Measurements from ENCODE around the gene PKD2L1.
"Not testable (repeated sequence)": the region's sequence is repeated elsewhere in the genome, so short reads cannot be mapped to it uniquely, and the experiment has no call there.

The PKD2L1 gene

DNA sequence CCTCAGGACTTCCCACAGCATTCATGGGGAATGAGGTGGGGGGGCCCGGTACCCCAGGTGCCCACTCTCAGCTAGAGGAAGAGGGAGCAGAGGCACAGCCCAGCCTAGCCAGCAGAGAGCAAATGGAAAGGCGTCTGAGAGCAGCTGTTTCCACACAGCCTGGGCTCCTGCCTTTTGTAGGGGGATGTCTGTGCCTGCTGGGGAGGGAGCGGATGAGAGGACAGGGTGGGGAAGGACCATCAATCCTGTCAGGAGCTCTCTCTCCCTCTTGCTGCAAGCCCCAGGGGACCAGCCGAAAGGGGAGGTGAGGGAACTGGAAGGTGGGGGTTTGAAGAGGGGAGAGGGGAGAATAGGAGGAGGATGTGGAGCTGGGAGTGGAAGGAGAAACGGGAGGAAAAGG lies at the start of gene PKD2L1:
PKD2L1 (minus strand) TSS at position 150 of the 400 bp plus-strand sequence; CDS start at position 25, 125 bp downstream.
- DNase-seq (ENCODE audit: low read depth) = no peak

DNA sequence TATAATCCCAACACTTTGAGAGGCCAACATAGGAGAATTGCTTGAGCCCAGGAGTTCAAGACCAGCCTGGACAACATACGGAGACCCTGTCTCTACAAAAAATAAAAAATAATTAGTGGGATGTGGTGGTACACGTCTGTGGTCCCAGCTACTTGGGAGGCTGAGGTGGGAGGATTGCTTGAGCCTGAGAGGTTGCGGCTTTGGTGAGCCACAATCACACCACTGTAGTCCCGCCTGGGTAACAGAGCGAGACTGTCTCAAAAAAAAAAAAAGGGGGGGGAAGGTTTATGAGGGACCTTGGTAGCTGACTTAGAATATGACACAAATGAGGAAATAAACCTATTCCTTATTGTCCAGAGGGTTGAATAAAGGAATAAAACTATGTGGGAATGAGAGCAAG lies 47.8 kb upstream of the PKD2L1 start:
- DNase-seq (ENCODE audit: low read depth) = no peak

DNA sequence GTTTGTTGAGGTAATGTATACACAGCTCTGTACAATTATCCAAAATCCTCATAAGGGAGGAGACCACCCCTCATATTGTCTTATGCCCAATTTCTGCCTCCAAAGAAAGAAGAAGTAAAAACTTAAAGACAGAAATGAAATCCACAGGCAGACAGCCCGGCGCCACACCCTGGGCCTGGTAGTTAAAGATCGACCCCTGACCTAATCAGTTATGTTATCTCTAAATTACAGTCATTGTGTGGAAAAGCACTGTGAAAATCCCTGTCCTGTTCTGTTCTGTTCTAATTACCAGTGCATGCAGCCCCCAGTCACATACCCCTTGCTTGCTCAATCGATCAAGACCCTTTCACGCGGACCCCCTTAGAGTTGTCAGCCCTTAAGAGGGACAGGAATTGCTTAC lies 46.6 kb upstream of the PKD2L1 start:
- DNase-seq (ENCODE audit: low read depth) = not testable (repeated sequence)

DNA sequence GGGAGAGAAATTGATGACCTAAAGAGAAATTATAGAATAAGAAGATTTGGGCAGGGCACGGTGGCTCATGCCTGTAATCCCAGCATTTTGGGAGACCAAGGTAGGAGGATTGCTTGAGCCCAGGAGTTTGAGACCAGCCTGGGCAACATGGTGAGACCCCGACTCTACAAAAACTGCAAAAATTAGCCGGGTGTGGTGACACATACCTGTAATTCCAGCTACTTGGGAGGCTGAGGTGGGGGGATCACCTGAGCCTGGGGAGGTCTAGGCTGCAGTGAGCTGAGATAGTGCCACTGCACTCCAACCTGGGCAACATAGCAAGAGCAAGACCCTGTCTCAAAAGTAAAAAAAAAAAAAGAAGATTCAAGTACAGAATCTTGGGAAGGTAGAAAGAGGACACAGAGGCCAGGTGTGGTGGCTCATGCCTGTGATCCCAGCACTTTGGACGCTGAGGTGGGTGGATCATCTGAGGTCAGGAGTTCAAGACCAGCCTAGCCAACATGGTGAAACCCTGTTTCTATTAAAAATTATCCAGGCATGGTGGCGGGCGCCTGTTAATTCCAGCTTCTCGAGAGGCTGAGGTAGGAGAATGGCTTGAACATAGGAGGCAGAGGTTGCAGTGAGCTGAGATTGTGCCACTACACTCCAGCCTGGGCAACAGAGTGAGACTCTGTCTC lies 44.8 kb upstream of the PKD2L1 start:
- DNase-seq (ENCODE audit: low read depth) = not testable (repeated sequence)

DNA sequence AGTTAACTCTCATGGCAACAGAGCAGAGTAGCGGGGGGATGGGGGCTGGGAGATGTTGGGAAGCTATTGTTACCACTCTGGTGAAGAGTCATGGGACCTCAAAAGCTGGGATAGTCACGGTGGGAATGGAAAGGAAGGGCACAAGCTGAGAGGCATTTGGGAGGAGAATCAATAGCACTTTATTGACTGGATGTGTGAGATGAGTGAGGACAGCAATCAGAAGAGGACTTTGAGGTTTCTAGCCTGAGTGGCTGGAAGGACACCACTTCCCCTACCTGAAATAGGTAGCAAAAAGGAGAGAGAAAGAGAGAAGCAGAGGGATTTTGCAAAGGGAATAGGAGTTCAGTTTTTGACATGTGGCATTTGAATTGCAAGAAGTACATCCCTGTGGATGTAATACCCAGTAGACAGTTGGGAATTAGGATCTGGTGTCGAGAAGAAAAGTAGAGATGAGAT lies 44.2 kb upstream of the PKD2L1 start:
- no peak for DNase-seq (ENCODE audit: low read depth)

DNA sequence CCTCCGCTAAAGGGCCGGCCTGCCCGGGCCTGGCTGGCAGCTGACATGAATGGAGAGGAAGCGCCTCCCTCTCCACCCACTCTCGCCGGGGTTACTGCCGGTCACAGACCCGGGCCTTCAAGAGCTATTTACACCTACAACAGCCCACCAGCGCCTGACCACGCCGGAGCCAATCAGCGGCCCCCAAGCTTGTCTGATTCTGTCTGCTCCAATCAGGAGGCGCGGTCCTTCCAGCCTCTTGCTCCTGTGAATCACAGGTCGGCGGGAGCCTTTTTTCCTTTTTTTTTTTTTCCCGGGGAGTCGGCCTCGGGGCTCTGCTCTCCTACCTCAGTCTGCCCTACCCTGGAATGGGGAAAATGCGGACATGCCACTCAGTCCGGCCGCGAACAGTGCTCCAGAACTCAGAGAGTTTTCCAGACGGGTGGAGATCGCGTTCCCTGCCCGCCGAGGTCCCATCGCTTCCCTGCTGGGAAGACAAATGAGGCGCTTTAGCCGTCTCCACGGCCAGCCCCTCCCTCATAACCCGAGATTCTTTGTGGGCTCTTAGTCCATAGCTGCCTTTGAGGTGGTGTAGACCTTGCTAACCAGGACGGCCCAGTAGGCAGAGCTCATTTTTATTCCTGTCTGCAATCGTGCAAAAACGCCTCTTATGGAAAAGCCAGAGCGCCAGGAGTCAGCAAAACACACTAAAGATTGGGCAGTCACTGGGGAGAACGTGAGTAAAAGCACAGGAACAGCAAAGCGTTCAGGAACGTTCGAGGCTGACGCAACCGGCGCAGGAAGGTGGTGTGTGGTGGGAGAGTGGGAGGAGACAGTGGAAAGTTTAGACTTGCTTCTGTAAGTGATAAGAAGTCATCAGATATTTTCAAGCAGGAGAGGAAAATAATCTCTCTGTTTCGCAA lies 43.5 kb upstream of the PKD2L1 start:
- peak; percentile 87 for DNase-seq (ENCODE audit: low read depth)

DNA sequence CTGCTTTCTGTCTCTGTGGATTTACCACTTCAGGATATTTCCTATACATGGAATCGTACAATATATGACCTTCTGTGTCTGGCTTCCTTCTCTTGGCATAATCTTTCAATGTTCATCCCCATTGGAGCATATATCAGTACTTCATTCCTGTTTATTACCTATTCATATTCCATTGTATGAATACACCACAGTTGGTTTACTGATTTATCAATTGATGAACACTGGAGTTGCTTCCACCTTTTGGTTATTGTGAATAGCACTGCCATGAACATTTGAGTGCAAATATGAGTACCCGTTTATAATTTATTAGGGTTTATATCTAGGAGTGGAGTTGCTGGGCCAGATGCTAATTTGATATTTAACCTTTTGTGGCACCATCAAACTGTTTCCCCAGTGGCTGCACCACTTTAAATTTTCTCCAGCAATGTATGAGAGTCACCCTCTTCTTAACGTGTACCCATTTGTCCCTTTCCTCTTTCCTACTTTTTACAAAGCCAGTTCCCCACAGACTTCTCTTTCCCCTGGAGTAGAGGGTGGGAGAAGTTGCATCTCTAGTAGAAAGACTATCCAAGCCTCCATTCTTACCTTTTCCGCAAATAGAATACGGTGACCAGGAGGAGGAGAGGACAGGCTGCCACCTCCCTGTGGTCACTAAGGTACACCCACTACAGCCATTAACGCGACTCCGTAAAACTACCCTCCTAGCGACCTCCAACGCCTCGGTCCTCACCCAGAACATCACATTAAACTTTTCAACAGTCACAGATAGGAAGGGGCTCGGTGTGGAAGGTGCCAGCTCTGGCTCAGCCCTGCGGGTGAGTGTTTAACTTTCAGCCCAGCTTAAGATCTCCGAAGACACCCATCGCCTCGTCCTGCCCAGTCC lies 42.6 kb upstream of the PKD2L1 start:
- no peak for DNase-seq (ENCODE audit: low read depth)

DNA sequence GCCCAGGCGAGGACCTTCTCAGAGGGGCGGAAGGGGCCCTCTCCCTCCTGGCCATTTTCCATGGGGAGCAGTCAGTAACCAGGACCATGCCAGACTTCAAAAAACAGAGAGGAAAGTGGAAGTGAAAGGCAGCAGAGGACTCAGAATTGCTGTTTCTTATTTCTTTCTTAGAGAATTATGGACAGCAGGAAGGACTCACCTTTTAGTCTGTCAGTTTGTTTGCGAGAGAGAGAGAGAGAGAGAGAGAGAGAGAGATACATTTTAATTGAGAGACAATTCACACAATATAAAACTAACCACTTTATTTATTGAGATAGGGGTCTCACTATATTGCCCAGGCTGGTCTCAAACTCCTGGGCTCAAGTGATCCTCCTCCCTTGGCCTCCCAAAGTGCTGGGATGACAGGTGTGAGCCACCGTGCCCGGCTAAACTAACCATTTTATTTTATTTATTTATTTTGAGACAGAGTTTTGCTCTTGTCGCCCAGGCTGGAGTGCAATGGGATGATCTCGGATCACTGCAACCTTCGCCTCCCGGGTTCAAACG lies 41.5 kb upstream of the PKD2L1 start:
- no peak for DNase-seq (ENCODE audit: low read depth)

DNA sequence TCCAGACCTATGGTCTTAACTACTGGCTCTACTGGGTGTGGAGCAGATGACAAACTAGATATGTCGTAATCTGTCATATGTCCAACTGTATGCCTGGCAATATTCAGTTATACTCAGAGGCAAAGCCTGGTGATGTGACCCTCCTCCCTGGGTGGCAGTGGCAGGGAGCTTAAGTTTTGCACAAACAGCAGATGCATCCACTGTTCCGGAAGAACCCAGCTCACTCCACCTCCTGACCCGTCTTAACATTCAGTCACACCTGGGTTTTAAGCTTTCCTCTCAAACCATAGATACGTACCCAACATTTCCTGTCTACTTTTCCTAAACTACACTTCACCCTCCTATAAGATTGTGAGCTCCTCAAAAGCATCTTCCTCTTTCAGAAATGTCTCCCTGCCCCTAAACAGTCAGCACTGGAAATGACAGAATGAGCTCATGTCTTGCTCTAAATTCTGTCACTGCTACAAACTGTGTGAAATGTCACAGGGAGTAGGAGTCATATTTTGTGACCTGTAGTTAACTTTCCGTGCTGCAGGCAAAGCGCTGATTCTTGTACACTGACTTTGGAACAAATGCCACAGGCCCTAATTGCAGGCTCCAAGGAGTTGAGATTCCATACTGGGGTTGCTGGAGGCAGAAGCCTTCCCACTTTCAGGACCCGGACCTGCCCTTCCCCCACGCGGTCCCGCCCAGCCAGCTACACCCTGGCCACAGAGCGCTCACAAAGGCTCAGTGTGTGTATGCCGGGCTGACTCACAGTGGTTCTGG lies 40.9 kb upstream of the PKD2L1 start:
- no peak for DNase-seq (ENCODE audit: low read depth)

DNA sequence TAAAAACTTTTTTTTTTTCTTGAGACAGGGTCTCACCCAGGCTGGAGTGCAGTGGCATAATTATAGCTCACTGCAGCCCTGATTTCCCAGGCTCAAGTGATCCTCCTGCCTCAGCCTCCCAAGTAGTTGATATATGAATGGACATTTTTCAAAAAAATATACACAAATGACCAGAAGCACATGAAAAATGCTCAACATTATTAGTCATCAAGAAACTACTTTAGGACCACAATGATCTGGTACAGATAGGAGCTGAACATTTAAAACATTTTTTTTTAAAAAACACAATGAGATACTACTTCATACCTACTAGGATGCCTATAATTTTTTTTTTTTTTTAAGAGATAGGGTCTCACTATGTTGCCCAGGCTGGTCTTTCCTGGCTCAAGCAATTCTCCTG lies 38.7 kb upstream of the PKD2L1 start:
- DNase-seq (ENCODE audit: low read depth) = no peak

DNA sequence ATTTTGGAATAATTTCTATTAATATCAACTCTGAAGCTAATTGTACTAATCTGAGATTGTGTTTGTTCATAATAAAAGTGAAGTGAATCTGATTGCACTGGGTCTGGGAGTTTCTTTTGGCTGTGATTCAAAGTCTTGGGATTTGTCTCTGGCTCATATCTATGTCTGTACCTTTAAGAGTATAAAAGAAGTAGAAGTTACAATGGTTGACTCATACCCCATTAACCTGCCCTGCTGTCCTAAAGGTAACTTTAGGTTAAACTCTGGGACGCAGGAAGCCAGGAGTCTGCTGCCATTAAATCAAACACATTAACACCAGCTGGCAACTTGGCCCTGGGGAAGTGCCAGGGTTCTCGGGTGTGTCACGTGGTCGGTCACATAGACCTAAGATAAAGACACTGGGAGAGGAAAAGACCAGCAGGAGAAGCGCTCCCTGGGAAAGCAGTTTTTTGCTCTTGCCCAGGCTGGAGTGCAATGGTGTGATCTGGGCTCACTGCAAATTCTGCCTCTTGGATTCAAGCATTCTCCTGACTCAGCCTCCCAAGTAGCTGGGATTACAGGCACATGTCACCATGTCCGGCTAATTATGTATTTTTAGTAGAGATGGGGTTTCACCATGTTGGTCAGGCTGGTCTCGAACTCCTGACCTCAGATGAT lies 34.8 kb upstream of the PKD2L1 start:
- no peak for DNase-seq (ENCODE audit: low read depth)

DNA sequence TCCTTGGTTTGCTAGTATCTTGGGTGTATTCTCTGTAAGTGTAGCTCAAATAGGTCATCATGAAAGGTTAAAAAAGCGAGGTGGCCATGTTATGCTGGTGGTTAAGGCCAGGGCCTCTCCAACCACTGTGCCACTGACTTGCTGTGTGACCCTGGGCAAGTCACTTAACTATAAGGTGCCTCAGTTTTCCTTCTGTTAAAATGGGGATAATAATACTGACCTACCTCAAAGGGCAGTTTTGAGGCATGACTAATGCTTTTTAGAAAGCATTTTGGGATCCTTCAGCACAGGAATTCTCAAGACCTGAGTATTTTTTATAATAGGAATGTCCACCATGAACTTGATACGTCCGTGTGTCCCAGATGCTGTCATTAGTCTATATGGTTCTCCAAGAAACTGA lies 34.1 kb upstream of the PKD2L1 start:
- no peak for DNase-seq (ENCODE audit: low read depth)

DNA sequence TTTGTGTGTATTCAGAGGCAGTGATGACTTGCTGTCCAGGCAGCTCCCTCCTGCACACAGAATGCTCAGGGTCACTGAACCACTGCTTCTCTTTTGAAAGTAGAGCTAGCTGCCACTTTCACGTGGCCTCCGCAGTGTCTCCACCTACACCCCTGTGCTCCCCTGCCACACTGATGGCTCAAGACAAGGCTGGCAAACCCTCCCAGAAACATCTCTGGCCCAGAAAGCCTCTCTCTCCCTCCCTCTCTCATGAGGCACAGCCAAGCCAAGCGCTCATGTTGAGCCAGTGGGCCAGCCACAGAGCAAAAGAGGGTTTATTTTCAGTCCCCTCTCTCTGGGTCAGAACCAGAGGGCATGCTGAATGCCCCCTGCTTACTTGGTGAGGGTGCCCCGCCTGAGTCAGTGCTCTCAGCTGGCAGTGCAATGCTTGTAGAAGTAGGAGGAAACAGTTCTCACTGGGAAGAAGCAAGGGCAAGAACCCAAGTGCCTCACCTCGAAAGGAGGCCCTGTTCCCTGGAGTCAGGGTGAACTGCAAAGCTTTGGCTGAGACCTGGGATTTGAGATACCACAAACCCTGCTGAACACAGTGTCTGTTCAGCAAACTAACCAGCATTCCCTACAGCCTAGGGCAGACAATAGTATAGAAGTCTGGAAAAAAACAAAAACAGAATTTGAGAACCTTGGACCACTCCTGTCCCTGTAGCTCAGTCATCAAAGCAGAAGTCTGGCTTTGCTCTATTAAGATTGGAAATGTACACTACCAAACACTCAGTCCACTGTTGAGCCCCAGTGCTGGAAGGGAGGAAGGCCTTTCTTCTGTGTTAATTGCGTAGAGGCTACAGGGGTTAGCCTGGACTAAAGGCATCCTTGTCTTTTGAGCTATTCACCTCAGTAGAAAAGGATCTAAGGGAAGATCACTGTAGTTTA lies 32.8 kb upstream of the PKD2L1 start:
- DNase-seq (ENCODE audit: low read depth) = no peak

DNA sequence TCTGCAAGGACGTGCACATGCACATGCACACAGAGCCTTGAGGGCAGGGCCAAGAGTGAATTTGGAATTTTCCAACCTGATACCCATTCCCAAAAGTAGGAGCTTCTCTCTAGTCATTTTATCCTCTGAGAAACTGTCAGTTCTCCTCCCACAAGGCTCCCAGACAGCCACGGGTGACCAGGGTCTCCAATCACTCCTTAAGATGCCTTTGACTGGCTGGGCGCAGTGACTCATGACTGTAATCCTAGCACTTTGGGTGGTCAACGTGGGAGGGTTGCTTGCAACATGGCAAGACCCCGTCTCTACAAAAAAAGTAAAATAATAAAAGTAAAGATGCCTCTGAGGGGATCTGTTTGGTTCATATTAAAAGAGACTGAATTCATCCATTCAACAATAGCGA lies 30.2 kb upstream of the PKD2L1 start:
- no peak for DNase-seq (ENCODE audit: low read depth)

DNA sequence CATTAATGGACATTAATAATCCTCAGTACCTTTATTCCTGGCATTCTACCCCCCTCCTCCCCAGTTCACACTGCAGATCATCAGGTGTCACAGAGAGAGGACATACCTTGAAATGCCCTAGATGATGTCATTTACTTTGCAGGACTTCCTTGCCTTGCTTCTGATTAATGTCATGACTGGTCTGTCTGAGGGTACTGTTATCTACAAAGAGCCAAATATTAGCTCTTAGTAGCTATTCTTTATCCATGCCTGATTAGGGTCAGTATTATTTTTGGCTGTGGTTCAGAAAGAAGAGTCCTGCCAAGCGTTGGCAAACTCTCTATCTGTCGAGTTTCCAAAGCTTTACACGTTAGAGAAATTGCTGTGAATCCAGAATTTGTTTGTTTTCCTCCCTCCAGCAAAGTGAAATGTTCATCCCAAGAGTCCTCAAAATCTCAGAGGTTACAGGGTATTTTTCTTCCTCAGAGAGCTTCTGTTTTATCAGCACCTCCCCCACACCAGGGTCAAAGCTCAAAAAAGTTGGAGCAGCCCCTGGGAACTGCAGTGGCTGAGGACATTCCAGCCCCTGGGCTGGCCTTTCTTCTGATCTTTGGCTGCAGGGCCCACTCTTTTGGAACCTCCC lies 29.6 kb upstream of the PKD2L1 start:
- no peak for DNase-seq (ENCODE audit: low read depth)

DNA sequence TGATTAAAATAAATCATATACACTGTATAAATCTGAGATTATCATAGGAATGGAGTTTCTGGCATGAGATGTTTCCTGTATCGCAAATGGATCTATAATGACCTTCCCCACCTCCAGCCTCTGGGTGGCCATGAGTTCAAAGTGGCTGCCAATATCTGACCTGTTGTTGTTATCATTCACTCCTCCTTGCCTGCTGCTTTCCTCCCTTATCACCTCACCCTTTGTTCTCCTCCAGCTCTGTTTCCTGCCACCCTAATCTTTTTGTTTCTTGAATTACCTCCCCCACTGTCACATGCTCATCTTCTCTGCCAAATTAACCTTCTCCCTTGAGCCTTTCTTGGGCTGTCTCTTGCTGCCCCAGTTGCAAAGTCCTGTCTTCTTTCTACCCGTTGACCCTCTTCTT lies 29.0 kb upstream of the PKD2L1 start:
- no peak for DNase-seq (ENCODE audit: low read depth)

DNA sequence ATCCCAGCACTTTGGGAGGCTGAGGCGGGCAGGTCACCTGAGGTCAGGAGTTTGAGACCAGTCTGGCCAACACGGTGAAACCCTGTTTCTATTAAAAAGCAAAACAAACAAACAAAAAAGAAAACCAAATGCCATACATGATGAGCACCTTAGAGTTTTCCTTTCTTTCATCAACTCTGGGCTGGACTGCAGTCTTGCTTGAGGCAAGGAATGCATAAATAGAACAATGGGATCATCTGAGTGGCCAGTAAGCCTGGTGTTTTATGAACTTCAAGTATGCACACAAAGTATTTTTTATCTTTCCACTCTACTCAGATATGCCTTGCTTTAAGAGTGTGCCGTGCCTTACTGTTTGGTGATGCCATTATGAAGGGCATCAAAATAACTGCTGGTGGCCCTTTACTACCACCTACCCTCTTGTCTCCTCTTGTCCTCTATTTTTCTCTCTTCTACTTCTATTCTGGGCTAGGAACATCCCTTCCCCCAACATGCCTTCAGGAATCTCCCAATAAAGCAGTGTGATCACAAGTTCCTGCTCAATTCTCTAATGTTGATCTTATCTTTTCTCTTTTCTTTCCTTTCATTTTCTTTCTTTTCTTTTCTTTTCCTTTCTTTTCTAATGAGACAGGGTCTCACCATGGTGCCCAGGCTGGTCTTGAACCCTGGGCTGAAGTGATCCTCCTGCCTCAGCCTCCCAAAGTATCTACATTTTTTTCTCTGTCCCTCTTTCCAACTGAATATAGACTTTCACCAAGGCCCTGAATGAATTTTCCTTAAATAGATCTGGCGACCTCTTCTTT lies 27.2 kb upstream of the PKD2L1 start:
- no peak for DNase-seq (ENCODE audit: low read depth)
